Measurements from ENCODE around the gene IQCE.

The IQCE gene

DNA sequence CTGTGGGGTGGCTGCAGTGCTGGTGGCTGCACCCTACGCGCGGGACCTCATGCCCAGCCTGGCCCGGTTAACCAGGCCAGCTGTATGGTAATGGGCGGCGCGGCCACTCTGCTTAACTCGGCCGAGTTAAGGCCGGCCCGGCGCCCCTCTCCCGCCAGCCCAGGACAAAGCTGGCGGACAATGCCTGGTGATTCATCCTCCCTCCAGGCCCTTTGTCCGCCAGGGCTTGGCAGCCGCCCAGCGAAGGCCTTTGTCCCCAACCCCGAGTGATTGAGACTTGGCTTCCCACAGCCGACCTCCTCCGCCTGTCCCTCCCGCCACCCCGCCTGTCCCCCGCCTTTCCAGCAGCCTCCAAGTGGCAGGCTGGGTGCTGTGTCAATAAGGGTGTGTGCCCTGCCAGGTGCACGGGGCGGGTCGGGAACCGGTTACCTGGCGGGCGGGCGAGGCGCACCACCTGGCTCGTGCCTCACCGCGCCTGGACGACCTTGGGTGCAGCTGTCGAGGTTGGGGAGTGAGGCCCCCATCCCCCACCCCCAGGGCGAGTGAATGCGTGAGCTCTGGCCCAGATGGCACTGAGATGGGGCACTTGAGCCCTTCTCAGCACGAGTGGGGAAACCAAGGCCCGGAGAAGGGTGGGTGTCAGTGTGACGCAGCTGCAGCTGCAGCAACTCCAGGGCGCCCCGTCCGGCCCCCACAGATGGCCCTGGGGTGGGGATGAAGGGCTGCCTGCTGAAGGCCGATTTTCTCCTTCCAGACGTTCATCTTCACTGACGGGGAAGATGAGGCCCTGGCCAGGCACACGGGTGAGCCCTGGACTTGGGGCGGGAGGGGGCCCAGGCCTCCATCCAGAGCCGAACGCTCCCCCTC, 34.6 kb upstream of the IQCE start:
- Histone ChIP-seq H2AK5ac (ENCODE audit: low read length, severe bottlenecking) (no peak overlapping the region), H3K27me3 (ENCODE audit: control insufficient read depth in 1 of 2, insufficient read depth in 1 of 2, low read length in 2 of 2) (no peaks in the 10 kb centered on the region), H3K14ac (ENCODE audit: low read length in 2 of 2) (no peak overlapping the region), H3K9ac (ENCODE audit: low read length) (no peak overlapping the region), H3K4me2 (ENCODE audit: low read length, poor library complexity, severe bottlenecking) (peak overlapping the region; percentile 90), H2BK5ac (ENCODE audit: low read depth, low read length, poor library complexity, severe bottlenecking) (peak overlapping the region; percentile 33), H3K9me3 (ENCODE audit: control insufficient read depth, low read length) (no peaks in the 10 kb centered on the region), H3K23ac (ENCODE audit: low read length in 2 of 2) (no peak overlapping the region), H2BK15ac (ENCODE audit: low read depth, poor library complexity, severe bottlenecking) (no peak overlapping the region), H2BK12ac (ENCODE audit: low read length in 2 of 2) (peak overlapping the region in 1 of 2 experiments; percentile 92), H2AFZ (ENCODE audit: low read depth, low read length) (no peak overlapping the region), H4K91ac (ENCODE audit: low read length) (peak overlapping the region; percentile 36), H3K27ac (ENCODE audit: low read length, poor library complexity, severe bottlenecking) (peak overlapping the region; percentile 62), H3K4me3 (ENCODE audit: insufficient read depth in 1 of 2, low read depth in 1 of 2, low read length in 2 of 2) (peak overlapping the region in 1 of 2 experiments; percentile 79), H3K79me1 (replicated peaks; ENCODE audit: low read length, poor library complexity, severe bottlenecking) (no peaks in the 10 kb centered on the region), H4K8ac (ENCODE audit: low read length) (peak overlapping the region; percentile 8), H3K36me3 (ENCODE audit: control insufficient read depth in 1 of 2, insufficient read depth in 2 of 2, low read depth in 1 of 2, low read length in 2 of 2) (peaks cover 0 to 76% of the 10 kb centered on the region in 2 experiments), H3K4ac (ENCODE audit: low read depth in 1 of 2, low read length in 2 of 2) (peak overlapping the region in 1 of 2 experiments; percentile 85), H3K4me1 (ENCODE audit: control insufficient read depth, insufficient read depth, low read depth, low read length) (peaks cover 72% of the 10 kb centered on the region), H3K18ac (ENCODE audit: low read depth in 1 of 2, low read length in 2 of 2) (peak overlapping the region in 1 of 2 experiments; percentile 83), H2BK120ac (ENCODE audit: low read depth, low read length) (no peak overlapping the region)
- WGBS: 61% methylated on average over 46 of the region's 51 CpGs
- DNase-seq: peak; percentile 65

DNA sequence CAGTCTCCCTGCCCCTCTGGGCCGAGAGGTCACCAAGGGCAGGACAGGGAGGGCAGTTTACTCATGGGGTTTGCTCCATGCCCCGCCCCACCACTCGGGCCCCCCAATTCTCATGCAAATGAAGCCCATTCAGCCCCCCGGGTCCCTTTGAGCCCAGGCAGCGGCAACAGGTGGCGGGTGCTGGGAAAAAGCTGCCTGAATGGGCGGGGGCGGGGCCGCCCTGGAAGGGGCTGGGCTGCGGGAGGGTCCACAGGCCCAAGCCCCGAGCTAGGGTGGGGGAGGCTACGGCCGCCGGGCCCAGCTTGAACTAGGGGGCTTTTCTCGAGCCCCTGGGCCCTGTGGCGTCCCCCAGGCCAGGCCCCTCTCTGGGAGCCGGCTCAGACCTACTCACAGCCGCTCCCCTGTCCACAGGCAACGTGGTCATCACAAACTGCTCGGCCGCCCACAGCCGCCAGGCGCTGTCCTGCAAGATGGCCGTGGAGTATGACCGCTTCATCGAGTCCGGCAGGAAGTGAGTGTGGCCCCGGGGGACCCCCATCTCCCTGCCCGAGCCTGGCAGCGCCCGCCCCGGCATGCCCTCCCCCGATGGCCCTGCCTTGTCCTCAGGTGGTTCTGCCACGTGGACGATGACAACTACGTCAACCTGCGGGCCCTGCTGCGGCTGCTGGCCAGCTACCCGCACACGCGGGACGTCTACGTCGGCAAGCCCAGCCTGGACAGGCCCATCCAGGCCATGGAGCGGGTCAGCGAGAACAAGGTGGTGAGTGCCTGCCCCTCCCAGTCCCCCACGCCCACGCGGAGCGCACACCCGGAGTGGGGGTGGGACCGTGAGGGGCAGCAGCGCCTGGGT, 33.7 kb upstream of the IQCE start:
- peak overlapping the region; percentile 27 for H3K27ac ChIP-seq (ENCODE audit: low read length, poor library complexity, severe bottlenecking)

GRCh38 chr7:2525658-2526630, 32.8 kb upstream of the IQCE start:
- 90% methylated on average over 36 of the region's 36 CpGs for WGBS

More for the DNA sequence above, 33.7 kb upstream of the IQCE start:
- H3K27me3 ChIP-seq (ENCODE audit: control insufficient read depth in 1 of 2, insufficient read depth in 1 of 2, low read length in 2 of 2): no peaks in the 10 kb centered on the region
- H3K4me3 ChIP-seq (ENCODE audit: insufficient read depth in 1 of 2, low read depth in 1 of 2, low read length in 2 of 2): no peak overlapping the region
- peak overlapping the region in 1 of 2 experiments; percentile 28 for H3K18ac ChIP-seq (ENCODE audit: low read depth in 1 of 2, low read length in 2 of 2)
- H2BK5ac ChIP-seq (ENCODE audit: low read depth, low read length, poor library complexity, severe bottlenecking): no peak overlapping the region
- H4K8ac ChIP-seq (ENCODE audit: low read length): no peak overlapping the region
- no peak overlapping the region for H3K4ac ChIP-seq (ENCODE audit: low read depth in 1 of 2, low read length in 2 of 2)
- no peaks in the 10 kb centered on the region for H3K9me3 ChIP-seq (ENCODE audit: control insufficient read depth, low read length)
- H2BK15ac ChIP-seq (ENCODE audit: low read depth, poor library complexity, severe bottlenecking): no peak overlapping the region
- no peak overlapping the region for H3K9ac ChIP-seq (ENCODE audit: low read length)
- no peak overlapping the region for H3K23ac ChIP-seq (ENCODE audit: low read length in 2 of 2)
- peaks cover 79% of the 10 kb centered on the region for H3K4me1 ChIP-seq (ENCODE audit: control insufficient read depth, insufficient read depth, low read depth, low read length)
- no peaks in the 10 kb centered on the region for H3K79me1 ChIP-seq (replicated peaks; ENCODE audit: low read length, poor library complexity, severe bottlenecking)
- H2AK5ac ChIP-seq (ENCODE audit: low read length, severe bottlenecking): no peak overlapping the region
- whole genome bisulfite sequencing: 90% methylated on average over 53 of the region's 53 CpGs
- peak overlapping the region in 1 of 2 experiments; percentile 74 for H2BK12ac ChIP-seq (ENCODE audit: low read length in 2 of 2)
- H4K91ac ChIP-seq (ENCODE audit: low read length): no peak overlapping the region
- no peak for DNase-seq
- no peak overlapping the region for H3K14ac ChIP-seq (ENCODE audit: low read length in 2 of 2)
- H3K36me3 ChIP-seq (ENCODE audit: control insufficient read depth in 1 of 2, insufficient read depth in 2 of 2, low read depth in 1 of 2, low read length in 2 of 2): peaks cover 0 to 85% of the 10 kb centered on the region in 2 experiments
- no peak overlapping the region for H2BK120ac ChIP-seq (ENCODE audit: low read depth, low read length)
- H3K4me2 ChIP-seq (ENCODE audit: low read length, poor library complexity, severe bottlenecking): no peak overlapping the region
- H2AFZ ChIP-seq (ENCODE audit: low read depth, low read length): no peak overlapping the region

More at GRCh38 chr7:2525658-2526630, 32.8 kb upstream of the IQCE start:
- Histone ChIP-seq H2BK120ac (ENCODE audit: low read depth, low read length) (no peak overlapping the region), H3K79me1 (replicated peaks; ENCODE audit: low read length, poor library complexity, severe bottlenecking) (no peaks in the 10 kb centered on the region), H3K14ac (ENCODE audit: low read length in 2 of 2) (no peak overlapping the region), H3K4ac (ENCODE audit: low read depth in 1 of 2, low read length in 2 of 2) (no peak overlapping the region), H2BK5ac (ENCODE audit: low read depth, low read length, poor library complexity, severe bottlenecking) (no peak overlapping the region), H4K91ac (ENCODE audit: low read length) (peak overlapping the region; percentile 61), H2BK15ac (ENCODE audit: low read depth, poor library complexity, severe bottlenecking) (no peak overlapping the region), H2AK5ac (ENCODE audit: low read length, severe bottlenecking) (peak overlapping the region; percentile 50), H3K9me3 (ENCODE audit: control insufficient read depth, low read length) (no peaks in the 10 kb centered on the region), H3K27ac (ENCODE audit: low read length, poor library complexity, severe bottlenecking) (peak overlapping the region; percentile 29), H3K4me1 (ENCODE audit: control insufficient read depth, insufficient read depth, low read depth, low read length) (peaks cover 89% of the 10 kb centered on the region), H4K8ac (ENCODE audit: low read length) (no peak overlapping the region), H2AFZ (ENCODE audit: low read depth, low read length) (no peak overlapping the region), H3K27me3 (ENCODE audit: control insufficient read depth in 1 of 2, insufficient read depth in 1 of 2, low read length in 2 of 2) (no peaks in the 10 kb centered on the region), H3K9ac (ENCODE audit: low read length) (no peak overlapping the region), H3K36me3 (ENCODE audit: control insufficient read depth in 1 of 2, insufficient read depth in 2 of 2, low read depth in 1 of 2, low read length in 2 of 2) (peaks cover 0 to 92% of the 10 kb centered on the region in 2 experiments), H3K4me3 (ENCODE audit: insufficient read depth in 1 of 2, low read depth in 1 of 2, low read length in 2 of 2) (no peak overlapping the region), H3K23ac (ENCODE audit: low read length in 2 of 2) (no peak overlapping the region), H3K18ac (ENCODE audit: low read depth in 1 of 2, low read length in 2 of 2) (no peak overlapping the region), H3K4me2 (ENCODE audit: low read length, poor library complexity, severe bottlenecking) (no peak overlapping the region), H2BK12ac (ENCODE audit: low read length in 2 of 2) (peak overlapping the region in 1 of 2 experiments; percentile 74)
- DNase-seq: no peak
